NCI-H82 (cell line): ENCODE measurements around the gene COMMD1.
A peak's percentile ranks its signal among the peaks of the same experiment; 100 is the strongest.
"Not testable (repeated sequence)": the region's sequence is repeated elsewhere in the genome, so short reads cannot be mapped to it uniquely, and the experiment has no call there.

ENCODE experiments used
- DNase-seq: peaks from one replicate; lab custom pipeline; 2025; lab: John Stamatoyannopoulos, UW

COMMD1 gene

DNA sequence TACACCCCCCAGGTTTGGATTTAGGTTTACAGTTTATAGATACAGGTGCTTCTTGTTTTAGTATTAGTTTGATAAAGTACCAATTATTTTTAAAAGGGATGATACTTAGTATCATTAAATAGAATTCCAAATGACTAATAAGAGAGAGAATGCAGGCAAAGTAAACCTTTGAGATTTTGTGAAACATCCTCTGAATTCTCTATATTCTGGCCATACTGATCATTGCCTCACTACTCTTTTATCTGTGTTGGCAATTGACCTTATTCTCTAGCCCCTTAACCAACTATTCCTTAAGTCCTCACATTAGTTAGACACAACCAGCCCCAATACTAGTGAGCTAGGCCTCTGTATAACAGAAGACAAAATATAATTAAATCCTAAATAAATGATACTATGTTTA is 125.4 kb downstream of the COMMD1 start:
- no peak for DNase-seq

DNA sequence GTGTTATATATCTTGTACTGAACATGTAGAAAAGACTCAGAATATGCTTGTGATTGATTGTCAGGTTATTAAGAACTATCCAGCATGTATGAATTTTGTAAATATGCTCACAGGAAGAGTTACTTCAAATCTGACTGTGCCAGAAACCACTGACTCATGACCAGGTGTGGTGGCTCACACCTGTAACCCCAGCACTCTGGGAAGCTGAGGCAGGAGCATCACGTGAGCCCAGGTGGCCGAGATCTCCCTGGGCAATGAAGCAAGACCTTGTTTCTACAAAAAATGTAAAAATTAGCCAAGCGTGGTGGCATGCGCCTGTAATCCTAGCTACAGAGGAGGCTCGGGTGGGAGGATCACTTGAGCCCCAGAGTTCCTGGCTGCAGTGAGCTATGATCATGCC is 126.6 kb downstream of the COMMD1 start:
- no peak for DNase-seq

- no peak for DNase-seq
Measured at GRCh38 chr2:62034715-62035114, 129.2 kb downstream of the COMMD1 start.

DNA sequence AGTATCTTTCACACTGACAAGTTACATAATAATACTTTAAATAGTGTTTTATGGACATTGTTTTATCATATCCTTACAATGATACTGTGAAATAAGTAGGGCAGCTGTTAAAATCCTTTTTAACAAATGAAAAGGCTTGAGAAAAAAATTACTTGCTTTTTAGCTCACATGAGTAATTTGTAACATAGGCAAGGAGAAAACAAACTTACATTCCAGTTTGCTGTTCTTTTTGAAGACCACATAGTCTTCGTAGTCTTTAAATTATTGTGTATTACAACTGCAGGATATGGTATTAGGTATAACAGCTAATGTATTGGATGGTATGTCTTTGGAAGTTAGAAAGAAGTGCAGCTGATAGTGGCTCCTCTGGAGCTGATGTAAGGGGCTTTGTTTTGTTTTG is 130.8 kb downstream of the COMMD1 start:
- DNase-seq, result no peak

DNA sequence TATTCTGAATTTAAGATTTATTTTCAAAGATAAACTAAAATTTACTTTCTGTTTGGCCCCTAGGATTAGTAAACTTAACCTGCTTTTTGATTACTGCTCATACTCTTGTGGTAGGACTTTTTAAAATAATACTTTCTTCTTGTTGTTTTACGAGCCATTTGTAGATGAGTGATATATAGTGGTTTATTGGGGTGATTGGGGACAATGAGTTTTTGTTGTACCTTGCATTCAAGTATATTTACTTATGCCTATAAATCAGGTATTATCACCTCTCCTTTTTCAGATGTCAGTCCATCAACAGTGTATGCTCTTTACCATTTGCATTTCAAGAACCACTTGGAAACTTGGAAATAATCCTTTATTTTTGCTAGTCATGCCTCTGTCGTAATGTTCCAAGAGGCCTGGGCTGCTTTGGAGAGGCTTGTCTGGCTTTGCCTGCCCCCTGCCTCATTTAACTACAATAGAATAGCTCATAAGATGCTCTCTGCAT is 131.3 kb downstream of the COMMD1 start:
- DNase-seq, result no peak

DNA sequence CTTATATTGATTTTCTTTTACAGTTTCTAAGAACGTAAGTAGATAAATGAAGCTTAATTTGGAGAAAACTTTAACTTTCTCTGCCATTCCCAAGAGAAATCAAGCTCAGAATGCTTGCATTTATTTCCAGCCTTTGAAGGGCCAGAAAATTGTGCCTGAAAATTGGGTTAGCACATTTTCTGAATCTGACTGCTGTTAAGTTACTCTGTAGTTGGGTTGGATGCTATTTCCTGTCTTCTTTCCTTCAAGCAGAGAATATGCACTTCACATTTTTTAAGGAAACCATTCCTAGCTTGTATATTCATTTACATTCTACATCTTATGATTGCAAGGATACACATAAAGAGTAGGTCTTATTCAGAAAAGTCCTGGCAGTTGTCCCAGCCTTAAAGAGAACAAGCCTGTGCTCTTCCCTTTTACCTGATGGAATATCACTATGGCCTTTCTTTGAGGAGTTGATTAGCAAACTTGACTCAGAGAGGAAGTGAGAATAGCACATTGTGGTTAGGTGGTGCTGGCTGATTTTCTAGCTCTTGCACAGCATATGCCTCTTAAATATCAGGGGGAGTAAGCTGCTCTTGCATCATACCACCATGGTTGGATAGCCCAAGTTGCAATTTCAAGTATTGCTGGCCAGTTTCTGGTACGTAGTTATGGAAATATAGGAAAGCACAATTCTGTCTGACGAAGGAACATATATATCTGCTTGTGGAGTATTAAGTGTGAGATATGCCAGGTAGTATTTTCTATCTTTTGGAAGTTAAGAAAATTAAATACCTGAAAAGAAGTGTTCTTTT is 133.7 kb downstream of the COMMD1 start:
- DNase-seq, result no peak

- DNase-seq, result no peak
Measured at GRCh38 chr2:62040926-62041325, 135.5 kb downstream of the COMMD1 start.

- not testable (repeated sequence) for DNase-seq
Measured at GRCh38 chr2:62041701-62042385, 136.4 kb downstream of the COMMD1 start.

- no peak for DNase-seq
Measured at GRCh38 chr2:62042400-62042799, 136.9 kb downstream of the COMMD1 start.

DNA sequence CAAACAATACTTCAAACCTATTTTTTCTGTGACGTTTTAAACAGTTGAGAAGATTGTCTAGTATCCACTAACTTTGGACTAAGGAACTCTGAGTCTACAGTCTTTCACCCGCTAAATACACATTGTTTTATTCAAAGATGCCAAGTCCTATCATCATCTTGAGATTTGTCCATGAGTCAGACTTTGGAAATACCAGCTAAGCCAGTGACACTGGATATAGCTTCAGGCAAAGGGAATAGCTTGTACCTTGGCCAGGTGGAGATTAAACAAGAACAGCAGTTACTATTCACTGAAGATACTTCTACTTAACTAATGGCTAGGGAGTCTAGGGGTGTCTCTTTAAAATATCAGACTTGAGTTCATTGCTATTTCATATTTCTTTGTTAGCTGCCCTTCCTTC is 137.5 kb downstream of the COMMD1 start:
- DNase-seq, result no peak

DNA sequence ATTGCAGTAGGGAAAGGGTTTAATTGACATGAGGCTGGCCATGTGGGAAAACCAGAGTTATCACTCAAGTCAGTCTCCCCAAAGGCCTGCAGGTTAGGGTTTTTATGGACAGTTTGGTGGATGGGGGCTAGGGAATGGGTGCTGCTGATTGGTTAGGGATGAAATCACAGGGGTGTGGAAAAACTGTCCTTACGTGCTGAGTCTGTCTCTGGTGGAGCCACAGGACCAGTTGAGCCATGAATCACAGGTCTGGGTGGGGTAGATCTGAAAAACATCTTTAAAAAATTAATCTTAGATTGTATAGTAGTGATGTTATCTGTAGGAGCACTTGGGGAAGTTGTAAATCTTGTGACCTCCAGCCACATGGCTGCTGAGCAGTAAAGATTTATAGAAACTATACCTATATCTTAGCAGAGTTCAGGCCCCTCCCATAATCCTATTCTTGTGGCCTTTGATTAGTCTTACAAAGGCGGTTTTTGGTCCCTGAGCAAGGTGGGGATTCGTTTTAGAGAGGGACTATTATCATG is 139.6 kb downstream of the COMMD1 start:
- DNase-seq, result no peak

DNA sequence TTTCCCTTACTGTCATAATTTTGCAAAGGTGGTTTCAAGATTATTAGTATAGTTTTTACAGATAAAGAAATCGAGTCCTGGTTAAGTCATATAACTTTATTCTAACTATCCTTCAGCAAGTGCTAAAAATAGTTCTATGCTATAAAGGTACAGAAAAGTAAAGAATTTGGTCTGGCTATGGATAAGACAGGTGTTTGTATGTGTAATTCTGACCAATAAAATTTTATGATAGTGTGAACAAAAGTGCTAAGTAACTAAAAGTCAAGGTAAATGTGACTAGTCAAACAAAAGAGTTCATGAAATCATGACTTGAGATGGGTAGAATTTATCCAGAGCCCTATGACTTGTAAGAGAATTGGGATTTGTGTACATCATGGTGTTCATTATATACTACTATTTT is 140.7 kb downstream of the COMMD1 start:
- no peak for DNase-seq

DNA sequence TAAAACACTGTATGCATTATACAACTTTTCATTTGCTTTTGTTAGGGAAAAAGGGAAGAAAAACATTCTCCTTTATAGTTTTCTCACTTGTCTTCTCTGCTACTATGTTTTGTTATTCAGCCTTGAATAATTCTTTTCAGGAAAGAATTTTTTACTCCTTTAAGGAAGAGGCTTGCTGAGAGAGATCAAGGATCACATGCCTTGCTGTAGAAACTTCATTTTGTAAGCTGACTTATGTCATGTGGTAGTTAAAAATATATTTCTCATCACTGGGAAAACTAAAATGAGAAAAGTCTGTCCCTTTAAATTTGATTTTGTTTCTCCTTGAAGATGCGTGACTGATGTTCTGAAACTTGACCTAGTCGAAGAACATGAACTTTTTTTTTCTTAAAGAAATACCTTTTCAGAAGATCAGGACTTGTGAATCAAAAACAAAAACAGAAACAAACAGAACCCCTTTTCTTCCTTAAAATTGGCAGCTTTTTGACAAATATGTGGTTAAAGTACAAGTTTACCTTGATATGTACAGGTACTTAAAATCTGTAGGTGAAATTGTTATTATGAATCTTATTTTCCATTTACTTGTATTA is 145.1 kb downstream of the COMMD1 start:
- DNase-seq, result no peak

- no peak for DNase-seq
Measured at GRCh38 chr2:62054029-62054791, 148.7 kb downstream of the COMMD1 start.

DNA sequence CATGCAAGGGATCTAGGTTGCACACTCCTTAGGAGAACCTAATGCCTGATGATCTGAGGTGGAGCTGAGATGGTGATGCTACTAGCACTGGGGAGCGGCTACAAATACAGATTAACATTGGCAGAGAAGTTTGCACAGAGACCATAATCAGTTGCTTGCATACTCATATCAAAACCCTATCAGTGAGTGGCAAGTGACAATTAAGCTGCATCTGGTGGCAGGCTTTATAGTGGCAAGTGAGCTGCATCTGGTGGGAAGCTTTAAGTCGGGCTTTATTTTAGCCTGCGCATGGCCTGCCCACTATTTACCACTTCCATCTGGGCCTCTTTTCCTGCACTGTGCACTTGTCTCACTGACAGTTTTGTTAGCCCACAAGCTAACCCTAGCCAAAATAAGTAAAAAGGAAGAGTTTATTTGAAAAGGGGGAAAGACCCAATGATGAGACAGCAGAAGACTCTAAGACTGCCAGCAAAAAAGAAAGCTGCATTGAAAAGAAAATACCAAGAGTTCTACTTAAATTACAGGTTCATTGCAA is 149.5 kb downstream of the COMMD1 start:
- DNase-seq, result peak; percentile 33

DNA sequence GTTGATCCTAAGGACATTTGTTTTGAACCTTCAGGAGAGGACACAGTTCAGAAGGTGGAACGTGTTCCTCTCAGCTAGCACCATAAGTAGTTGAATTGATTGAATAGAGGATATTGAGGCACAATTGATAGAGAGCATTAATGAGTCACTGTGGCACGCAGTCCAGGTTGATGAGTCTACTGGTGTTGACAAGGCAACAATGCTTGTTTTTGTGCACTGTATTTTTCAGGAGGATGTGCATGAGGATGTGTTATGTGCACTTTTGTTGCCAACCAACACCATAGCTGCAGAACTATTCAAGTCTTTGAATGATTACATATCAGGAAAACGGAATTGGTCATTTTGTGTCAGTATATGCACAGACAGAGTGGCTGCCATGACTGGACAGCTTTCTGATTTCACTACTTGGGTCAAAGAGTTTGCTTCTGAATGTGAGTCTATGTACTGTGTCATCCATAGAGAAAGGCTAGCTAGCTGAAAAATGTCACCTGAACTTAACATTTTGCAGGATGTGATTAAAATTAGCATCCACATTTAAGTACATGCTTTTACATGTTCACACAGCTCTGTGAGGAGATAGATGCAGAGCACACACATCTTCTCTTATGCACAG is 150.4 kb downstream of the COMMD1 start:
- no peak for DNase-seq

DNA sequence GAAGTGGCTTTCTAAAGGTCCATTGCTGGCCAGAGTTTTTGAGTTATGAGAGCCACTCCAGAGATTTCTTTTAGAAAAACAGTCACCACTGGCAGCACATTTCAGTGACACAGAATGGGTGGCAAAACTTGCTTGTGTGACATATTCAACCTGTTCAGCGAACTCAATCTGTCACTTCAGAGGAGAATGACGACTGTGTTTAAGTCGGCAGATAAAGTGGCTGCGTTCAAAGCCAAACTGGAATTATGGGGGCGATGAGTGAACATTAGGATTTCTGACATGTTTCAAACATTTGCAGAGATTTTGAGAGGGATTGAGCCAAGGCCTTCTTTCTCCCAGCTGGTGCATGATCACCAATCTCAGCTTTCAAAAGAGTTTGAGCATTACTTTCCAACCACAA is 150.9 kb downstream of the COMMD1 start:
- no peak for DNase-seq

DNA sequence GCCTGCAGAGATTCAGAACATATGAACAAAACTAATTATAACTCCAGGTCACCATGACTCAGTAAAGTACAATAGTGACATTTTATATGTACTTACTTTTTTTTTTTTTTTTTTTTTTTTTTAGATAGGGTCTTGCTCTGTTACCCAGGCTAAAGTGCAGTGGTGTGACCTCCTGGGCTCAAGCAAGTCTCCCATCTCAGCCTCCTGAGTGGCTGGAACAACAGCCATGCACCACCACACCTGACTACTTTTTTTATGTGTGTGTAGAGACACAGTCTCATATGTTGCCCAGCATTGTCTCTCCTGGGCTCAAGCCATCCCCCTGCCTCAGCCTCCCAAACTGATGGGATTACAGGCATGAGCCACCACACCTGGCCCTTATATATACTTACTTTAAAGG is 159.8 kb downstream of the COMMD1 start:
- no peak for DNase-seq

DNA sequence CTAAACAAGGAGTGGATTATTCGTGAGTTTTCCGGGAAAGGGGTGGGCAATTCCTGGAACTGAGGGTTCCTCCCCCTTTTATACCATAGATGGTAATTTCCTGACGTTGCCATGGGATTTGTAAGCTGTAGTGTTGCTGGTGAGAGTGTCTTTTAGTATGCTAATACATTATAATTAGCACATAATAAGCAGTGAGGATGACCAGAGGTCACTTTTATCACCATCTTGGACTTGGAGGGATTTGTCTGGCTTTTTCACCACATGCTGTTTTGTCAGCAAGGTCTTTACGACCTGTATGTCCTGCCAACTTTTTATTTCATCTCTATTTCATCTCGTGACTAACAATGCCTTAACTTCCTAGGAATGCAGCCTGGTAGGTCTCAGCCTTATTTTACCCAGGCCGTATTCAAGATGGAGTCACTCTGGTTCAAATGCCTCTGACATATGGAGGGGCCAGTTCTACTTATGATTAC is 165.7 kb downstream of the COMMD1 start:
- no peak for DNase-seq

- DNase-seq, result no peak
Measured at GRCh38 chr2:62071760-62072680, 166.5 kb downstream of the COMMD1 start.
